ENCODE data around the gene SDR42E2.

Gene SDR42E2

DNA sequence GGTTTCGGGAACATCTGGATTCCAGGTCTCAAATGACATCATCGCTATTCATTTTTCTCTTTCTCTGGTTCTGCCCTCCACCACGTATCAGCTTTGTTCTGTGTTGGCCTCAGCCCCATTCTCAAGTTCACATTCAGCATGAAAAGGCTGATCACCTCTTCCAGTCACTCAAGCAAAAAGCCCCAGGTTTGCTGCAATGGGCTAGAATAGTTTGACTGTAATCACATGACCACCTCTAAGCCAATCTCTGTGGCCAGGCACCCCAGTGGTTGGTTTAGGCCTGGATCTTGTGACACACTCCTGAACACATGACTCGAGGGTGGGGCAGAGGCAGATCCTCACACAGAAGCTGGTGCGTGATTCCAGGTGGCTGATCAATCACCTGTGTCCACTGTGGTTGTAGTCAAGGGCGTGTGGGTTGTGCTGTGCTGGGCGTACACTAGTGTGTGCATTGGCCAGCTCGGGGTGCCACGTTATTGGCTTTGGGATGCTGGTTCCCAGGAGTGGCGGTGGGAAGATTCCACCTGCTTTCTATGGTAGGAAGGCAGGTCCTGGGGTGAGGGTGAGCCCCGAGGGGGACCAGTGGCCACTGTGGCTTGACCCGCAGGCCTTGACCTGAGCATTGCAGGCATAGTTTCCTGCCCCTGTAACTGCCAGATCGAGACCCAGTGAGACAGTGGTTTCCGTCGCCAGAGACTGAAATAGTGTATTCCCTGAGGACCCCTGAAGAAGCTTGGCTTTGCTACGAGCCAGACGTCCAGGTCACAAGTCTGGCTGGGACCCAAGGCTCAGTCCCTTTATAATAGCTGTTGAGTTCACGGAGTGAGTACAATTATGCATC lies 55.8 kb downstream of the SDR42E2 start:
- no peak overlapping the region for H3K27ac ChIP-seq
- TF ChIP-seq, protein P1, sequence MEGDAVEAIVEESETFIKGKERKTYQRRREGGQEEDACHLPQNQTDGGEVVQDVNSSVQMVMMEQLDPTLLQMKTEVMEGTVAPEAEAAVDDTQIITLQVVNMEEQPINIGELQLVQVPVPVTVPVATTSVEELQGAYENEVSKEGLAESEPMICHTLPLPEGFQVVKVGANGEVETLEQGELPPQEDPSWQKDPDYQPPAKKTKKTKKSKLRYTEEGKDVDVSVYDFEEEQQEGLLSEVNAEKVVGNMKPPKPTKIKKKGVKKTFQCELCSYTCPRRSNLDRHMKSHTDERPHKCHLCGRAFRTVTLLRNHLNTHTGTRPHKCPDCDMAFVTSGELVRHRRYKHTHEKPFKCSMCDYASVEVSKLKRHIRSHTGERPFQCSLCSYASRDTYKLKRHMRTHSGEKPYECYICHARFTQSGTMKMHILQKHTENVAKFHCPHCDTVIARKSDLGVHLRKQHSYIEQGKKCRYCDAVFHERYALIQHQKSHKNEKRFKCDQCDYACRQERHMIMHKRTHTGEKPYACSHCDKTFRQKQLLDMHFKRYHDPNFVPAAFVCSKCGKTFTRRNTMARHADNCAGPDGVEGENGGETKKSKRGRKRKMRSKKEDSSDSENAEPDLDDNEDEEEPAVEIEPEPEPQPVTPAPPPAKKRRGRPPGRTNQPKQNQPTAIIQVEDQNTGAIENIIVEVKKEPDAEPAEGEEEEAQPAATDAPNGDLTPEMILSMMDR (conservative IDR thresholded peaks at IDR 0.05), result no peak

DNA sequence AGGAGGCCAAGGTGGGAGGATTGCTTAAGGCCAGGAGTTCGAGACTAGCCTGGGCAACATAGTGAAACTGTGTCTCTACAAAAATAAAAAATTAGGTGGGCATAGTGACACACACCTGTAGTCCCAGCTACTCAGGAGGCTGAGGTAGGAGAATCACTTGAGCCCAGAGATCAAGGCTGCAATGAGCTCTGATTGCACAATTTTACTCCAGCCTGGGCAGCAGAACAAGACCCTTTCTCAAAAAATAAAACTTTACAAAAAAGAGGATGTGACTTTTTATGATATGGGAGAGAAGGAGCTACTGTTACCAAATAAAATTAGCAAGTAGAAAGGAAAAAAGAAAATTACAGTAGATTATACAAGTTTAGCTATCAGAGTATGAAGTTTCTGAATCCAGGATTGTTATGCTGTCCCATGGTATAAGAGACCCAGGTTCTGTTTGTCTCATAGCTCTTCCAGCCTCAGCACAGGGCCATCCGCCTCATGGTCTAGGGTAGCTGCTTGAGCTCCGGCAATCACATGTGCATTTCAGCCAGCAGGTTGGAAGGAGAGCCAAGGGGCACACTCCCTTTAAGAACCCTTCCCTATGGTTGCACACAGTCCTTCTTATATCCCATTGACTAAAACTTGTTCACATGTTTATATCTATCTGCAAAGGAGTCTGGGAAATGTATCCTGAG lies 57.2 kb downstream of the SDR42E2 start:
- H3K27ac ChIP-seq, result no peak overlapping the region
- TF ChIP-seq, protein P1 (conservative IDR thresholded peaks at IDR 0.05), result no peak

DNA sequence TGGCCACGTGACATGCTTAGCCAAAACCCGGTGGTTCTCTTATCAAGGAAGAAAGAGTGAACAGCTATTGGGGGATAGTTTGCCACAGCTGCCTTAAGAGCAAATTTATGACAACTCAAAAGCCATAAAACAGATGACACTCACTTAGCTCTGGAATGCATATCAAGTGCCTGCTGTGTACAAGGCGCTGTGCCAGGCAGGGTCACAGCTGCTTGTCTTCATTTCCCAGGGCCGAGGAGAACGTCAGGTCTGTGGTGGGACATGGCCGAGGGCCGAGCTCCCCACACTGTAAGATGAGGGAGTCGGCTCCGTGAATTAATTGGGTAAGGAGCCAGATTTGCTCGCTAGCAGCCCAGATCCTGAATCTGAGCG lies 57.7 kb downstream of the SDR42E2 start:
- TF ChIP-seq, protein P1 (conservative IDR thresholded peaks at IDR 0.05), result no peak
- H3K27ac ChIP-seq, result no peak overlapping the region

DNA sequence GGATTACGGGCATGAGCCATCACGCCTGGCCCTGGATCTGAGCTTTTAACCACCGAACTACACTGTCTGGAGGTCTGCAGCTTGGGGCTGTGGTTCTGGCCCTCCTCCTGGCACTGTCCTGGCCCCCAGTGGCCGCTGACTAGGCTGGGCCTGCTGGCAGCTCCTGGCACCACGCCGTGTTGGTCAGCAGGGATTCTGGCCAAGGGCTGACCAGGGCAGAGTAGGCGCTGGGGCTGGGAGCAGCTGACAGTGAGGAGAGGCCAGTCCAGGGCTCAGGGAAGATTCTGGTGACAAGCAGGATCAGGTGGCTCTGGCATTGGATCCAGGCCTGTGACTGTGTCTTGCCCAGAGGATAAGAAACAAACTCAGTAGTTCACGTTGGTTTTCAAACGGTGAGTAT lies 58.4 kb downstream of the SDR42E2 start:
- TF ChIP-seq, protein P1 (conservative IDR thresholded peaks at IDR 0.05), result no peak
- H3K27ac ChIP-seq, result no peak overlapping the region

DNA sequence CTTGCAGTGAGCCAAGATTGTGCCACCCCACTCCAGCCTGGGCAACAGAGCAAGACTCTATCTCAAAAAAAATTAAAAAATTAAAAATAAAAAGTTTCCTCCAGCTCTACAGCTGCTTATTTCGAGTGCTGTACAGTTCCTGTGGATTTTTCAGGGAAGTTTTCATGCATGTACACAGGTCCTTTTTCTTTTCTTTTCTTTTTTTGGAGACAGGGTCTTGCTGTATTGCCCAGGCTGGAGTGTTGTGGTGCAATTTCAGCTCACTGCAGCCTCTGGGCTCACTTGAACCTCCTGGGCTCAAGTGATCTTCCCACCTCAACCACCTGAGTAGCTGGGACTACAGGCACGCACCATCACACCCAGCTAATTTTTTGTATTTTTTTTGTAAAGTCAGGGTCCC lies 59.7 kb downstream of the SDR42E2 start:
- TF ChIP-seq, protein P1 (conservative IDR thresholded peaks at IDR 0.05), result no peak
- H3K27ac ChIP-seq, result no peak overlapping the region

DNA sequence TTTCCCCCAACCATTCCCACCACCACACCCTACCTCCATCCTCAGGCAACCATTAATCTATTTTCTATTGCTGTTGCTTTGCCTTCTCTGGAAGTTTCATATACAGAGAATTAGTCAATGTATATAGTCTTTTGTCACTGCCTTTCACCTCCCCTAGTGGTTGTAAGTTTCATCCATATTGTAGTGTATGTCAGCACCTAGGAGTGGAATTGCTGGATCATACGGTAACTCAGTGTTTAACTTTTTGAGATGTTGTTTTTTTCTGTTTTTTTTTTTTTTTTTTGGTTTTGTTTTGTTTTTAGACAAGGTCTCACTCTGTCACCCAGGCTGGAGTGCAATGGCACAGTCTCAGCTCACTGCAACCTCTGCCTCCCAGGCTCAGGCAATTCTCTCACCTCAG lies 60.7 kb downstream of the SDR42E2 start:
- H3K27ac ChIP-seq, result no peak overlapping the region
- TF ChIP-seq, protein P1 (conservative IDR thresholded peaks at IDR 0.05), result no peak

DNA sequence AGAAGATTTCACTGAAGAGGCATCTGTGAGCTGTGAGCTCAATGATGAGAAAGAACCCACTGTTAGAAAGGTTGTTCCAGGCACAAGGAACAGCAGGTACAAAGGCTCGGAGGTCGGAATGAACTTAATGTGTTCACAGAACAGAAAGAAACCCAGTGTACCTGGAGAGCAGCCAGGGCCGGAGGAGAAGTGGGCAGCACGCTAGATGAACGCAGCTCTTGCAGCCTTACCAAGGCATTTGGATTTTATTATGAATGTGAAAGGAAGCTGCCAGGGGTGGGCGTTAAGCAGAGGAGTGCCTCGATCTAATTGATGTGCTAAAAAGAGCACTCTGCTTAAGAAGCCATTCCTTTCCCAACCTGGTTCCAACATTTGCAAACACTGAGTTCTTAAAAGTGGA lies 62.8 kb downstream of the SDR42E2 start:
- TF ChIP-seq, protein P1 (conservative IDR thresholded peaks at IDR 0.05), result no peak
- no peak overlapping the region for H3K27ac ChIP-seq
